SK-N-SH (cell line): ENCODE measurements around the gene PSME4. TPM values are rescaled to one million over a fixed set of nuclear protein-coding genes. Genes with fewer than 3 reads are reported as not detected.

Experiments used
- CTCF ChIA-PET: fragments of 300-600, 350-600 bp; formaldehyde crosslinking; extraction: SDS; loops from one replicate; lab custom pipeline; 2021; lab: Yijun Ruan, JAX
- POLR2A ChIA-PET: fragments of 350-600 bp; sonication (Branson Sonifier 250); formaldehyde crosslinking; extraction: SDS; loops from one replicate; lab custom pipeline; 2020; ENCODE audit warnings: antibody characterized with exemption, inconsistent platforms; lab: Yijun Ruan, JAX
- DNase-seq: peaks from one replicate; pipeline ENCODE4 v3.0.0; 2012
- H2AFZ ChIP-seq: fragments of 200-600 bp; sonication (generic); 2 replicates; pipeline ENCODE4 v1.8.1; 2016; ENCODE audit warnings: antibody characterized with exemption, mild to moderate bottlenecking, low read depth
- H3F3A ChIP-seq: fragments of 200-600 bp; sonication (generic); replicated peaks from 2 replicates; pipeline ENCODE3; 2016; ENCODE audit warnings: antibody characterized with exemption, mild to moderate bottlenecking; ENCODE audit not compliant: insufficient read depth
- H3K27ac ChIP-seq, 2 experiments: fragments of 200-500 bp in 1 of 2; fragments of 200-600 bp in 1 of 2; sonication (Bioruptor generic) in 1 of 2; sonication (generic), shearing (Covaris generic) in 1 of 2; 2 replicates each; pipeline versions ENCODE4 v1.5.1 to v1.6.1; 2014 to 2016; ENCODE audit warnings: low read depth in 2 of 2, inconsistent platforms in 1 of 2, low read length in 1 of 2, mild to moderate bottlenecking in 1 of 2, mixed read lengths in 1 of 2
- H3K27me3 ChIP-seq: fragments of 200-600 bp; sonication (generic), shearing (Covaris generic); 2 replicates; pipeline ENCODE4 v1.6.1; 2016; ENCODE audit warnings: mixed run types; ENCODE audit not compliant: insufficient read depth
- H3K36me3 ChIP-seq, 2 experiments: fragments of 200-500 bp in 1 of 2; fragments of 200-600 bp in 1 of 2; sonication (Bioruptor generic) in 1 of 2; sonication (generic) in 1 of 2; replicated peaks in 1 of 2; 2 replicates each; pipeline versions ENCODE3 to v1.5.1; 2014 to 2016; ENCODE audit warnings: low read length in 1 of 2, mild to moderate bottlenecking in 1 of 2; ENCODE audit not compliant: insufficient read depth in 2 of 2, control insufficient read depth in 1 of 2
- H3K4me1 ChIP-seq, 2 experiments: fragments of 200-500 bp in 1 of 2; fragments of 200-600 bp in 1 of 2; sonication (Bioruptor generic) in 1 of 2; sonication (generic), shearing (Covaris generic) in 1 of 2; 2 replicates each; pipeline versions ENCODE4 v1.5.1 to v1.6.1; 2014 to 2016; ENCODE audit warnings: low read depth in 1 of 2, low read length in 1 of 2, mixed run types in 1 of 2; ENCODE audit not compliant: insufficient read depth in 2 of 2, control insufficient read depth in 1 of 2
- H3K4me2 ChIP-seq: fragments of 200-600 bp; sonication (generic), shearing (Covaris generic); 2 replicates; pipeline ENCODE4 v1.6.1; 2017; ENCODE audit warnings: mixed run types
- H3K4me3 ChIP-seq, 2 experiments: fragments of 200-500 bp in 1 of 2; fragments of 200-600 bp in 1 of 2; sonication (Bioruptor generic) in 1 of 2; sonication (generic), shearing (Covaris generic) in 1 of 2; 2 replicates each; pipeline versions ENCODE4 v1.5.1 to v1.8.1; 2014 to 2016; ENCODE audit warnings: low read depth in 2 of 2, inconsistent platforms in 1 of 2, low read length in 1 of 2, mild to moderate bottlenecking in 1 of 2, mixed read lengths in 1 of 2, moderate library complexity in 1 of 2
- H3K79me2 ChIP-seq: fragments of 200-600 bp; sonication (generic); 2 replicates; pipeline ENCODE4 v1.8.1; 2017; ENCODE audit warnings: mild to moderate bottlenecking; ENCODE audit not compliant: insufficient read depth
- H3K9ac ChIP-seq: fragments of 200-600 bp; sonication (generic); 2 replicates; pipeline ENCODE4 v1.6.1; 2017; ENCODE audit warnings: mixed run types
- H3K9me2 ChIP-seq: fragments of 200-600 bp; sonication (generic); 2 replicates; pipeline ENCODE4 v1.6.1; 2017; ENCODE audit warnings: mixed run types
- H3K9me3 ChIP-seq: fragments of 200-600 bp; sonication (generic); 2 replicates; pipeline ENCODE4 v1.6.1; 2017; ENCODE audit warnings: mixed run types, mild to moderate bottlenecking, moderate library complexity
- H4K20me1 ChIP-seq: fragments of 200-600 bp; sonication (generic); 2 replicates; pipeline ENCODE4 v1.6.1; 2017; ENCODE audit warnings: mild to moderate bottlenecking, mixed run types; ENCODE audit not compliant: insufficient read depth
- CHD2 ChIP-seq: fragments of 150-350 bp; IDR thresholded peaks from 2 replicates; pipeline ENCODE4 v1.6.1; 2018; ENCODE audit warnings: low read length; ENCODE audit not compliant: partially characterized antibody
- EP300 ChIP-seq, 2 experiments: IDR thresholded peaks; 2 replicates each; pipeline versions ENCODE4 v1.4.0 to v1.6.1; 2012; ENCODE audit warnings: borderline replicate concordance in 1 of 2, low read depth in 1 of 2, low read length in 1 of 2
- FOXM1 ChIP-seq: IDR thresholded peaks from 2 replicates; pipeline ENCODE4 v1.4.0; 2012; ENCODE audit warnings: low read depth, mild to moderate bottlenecking
- GATA2 ChIP-seq: sonication (generic); formaldehyde crosslinking; IDR thresholded peaks from 2 replicates; pipeline ENCODE4 v1.5.0; 2020; ENCODE audit warnings: mild to moderate bottlenecking, missing genetic modification reagents
- MEF2A ChIP-seq: IDR thresholded peaks from 2 replicates; pipeline ENCODE4 v1.4.0; 2012; ENCODE audit warnings: low read depth, borderline replicate concordance
- RCOR1 ChIP-seq: fragments of 150-350 bp; IDR thresholded peaks from 2 replicates; pipeline ENCODE4 v1.6.1; 2017; ENCODE audit warnings: antibody characterized with exemption, low read length
- REST ChIP-seq: IDR thresholded peaks from 2 replicates; pipeline ENCODE4 v1.6.1; 2012; ENCODE audit warnings: mild to moderate bottlenecking, low read depth, low read length, moderate library complexity
- SMC3 ChIP-seq: IDR thresholded peaks from 2 replicates; pipeline ENCODE4 v1.6.1; 2012; ENCODE audit warnings: low read depth, low read length, improper control_type of control experiment
- TCF12 ChIP-seq: IDR thresholded peaks from 2 replicates; pipeline ENCODE4 v1.4.0; 2012
- USF2 ChIP-seq: fragments of 150-350 bp; IDR thresholded peaks from 2 replicates; pipeline ENCODE4 v1.6.1; 2017; ENCODE audit warnings: antibody characterized with exemption, low read length, low read depth, borderline replicate concordance
- ZBTB33 ChIP-seq: IDR thresholded peaks from 2 replicates; pipeline ENCODE4 v1.4.0; 2012; ENCODE audit warnings: low read depth, borderline replicate concordance
- WGBS: methylation state at CpG from one replicate; pipeline ENCODE4 v1.1.6; 2017; ENCODE audit warnings: low lambda C conversion rate; 5-methylcytosine and 5-hydroxymethylcytosine counted together
- polyA plus RNA-seq, 3 experiments: library from polyadenylated mRNA; depleted of rRNA; stranded (reverse); fragments of >200 nt; gene quantifications; 2 replicates each; pipeline ENCODE4 v1.2.3, GENCODE V29; 2012
- small RNA-seq, 7 experiments: library from RNA; depleted of rRNA; stranded (forward); fragments of <200 nt; gene quantifications; one replicate each; pipeline ENCODE3, GENCODE V24; 2012
- TF ChIP-seq, protein P1 (sequence below): fragments of 150-350 bp; IDR thresholded peaks from 2 replicates; pipeline ENCODE4 v1.6.1; 2016; ENCODE audit warnings: mild to moderate bottlenecking, low read depth, low read length

PSME4 gene
- polyA plus RNA-seq, 1 of the 3 experiments (the other 2 are of a cell fraction) = 12.8 TPM

- Histone ChIP-seq H3K27me3 (no peaks in the 10 kb centered on the region), H3K4me2 (no peak overlapping the region), H3K4me1 (no peaks in the 10 kb centered on the region), H3K27ac (no peak overlapping the region), H3K36me3 (peaks cover 47 to 54% of the 10 kb centered on the region in 2 experiments), H4K20me1 (no peaks in the 10 kb centered on the region), H3K9me2 (no peaks in the 10 kb centered on the region), H2AFZ (no peak overlapping the region), H3K9ac (no peak overlapping the region), H3K79me2 (no peaks in the 10 kb centered on the region), H3K9me3 (no peaks in the 10 kb centered on the region), H3K4me3 (no peak overlapping the region), H3F3A (no peaks in the 10 kb centered on the region)
- ChIA-PET POLR2A (interaction anchor here (0.5 to 0.6 kb wide), 2 partner anchors 23 to 886 kb away, joined by 3 read pairs; no protein-coding TSS in a partner anchor), CTCF (interaction anchor here (0.6 to 1.7 kb wide), 2 partner anchors 22 to 885 kb away, joined by 3 read pairs; no protein-coding TSS in a partner anchor)
- DNase-seq = no peak
- TF ChIP-seq TCF12 (no peak), RCOR1 (no peak), FOXM1 (no peak), GATA2 (CRISPR knock-in tag) (no peak), ZBTB33 (no peak), EP300 (IDR thresholded peaks at IDR 0.05; ENCODE audit: borderline replicate concordance in 1 of 2, low read depth in 1 of 2, low read length in 1 of 2) (no peak), MEF2A (no peak), USF2 (no peak), SMC3 (no peak), CHD2 (no peak), REST (no peak)
- TF ChIP-seq, protein P1, sequence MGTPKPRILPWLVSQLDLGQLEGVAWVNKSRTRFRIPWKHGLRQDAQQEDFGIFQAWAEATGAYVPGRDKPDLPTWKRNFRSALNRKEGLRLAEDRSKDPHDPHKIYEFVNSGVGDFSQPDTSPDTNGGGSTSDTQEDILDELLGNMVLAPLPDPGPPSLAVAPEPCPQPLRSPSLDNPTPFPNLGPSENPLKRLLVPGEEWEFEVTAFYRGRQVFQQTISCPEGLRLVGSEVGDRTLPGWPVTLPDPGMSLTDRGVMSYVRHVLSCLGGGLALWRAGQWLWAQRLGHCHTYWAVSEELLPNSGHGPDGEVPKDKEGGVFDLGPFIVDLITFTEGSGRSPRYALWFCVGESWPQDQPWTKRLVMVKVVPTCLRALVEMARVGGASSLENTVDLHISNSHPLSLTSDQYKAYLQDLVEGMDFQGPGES = no peak
- 96% methylated on average over 3 of the region's 3 CpGs for WGBS
These were observed 151.8 kb downstream of the PSME4 start for GRCh38 chr2:53818854-53819435.

Small RNAs within 50 kb of the gene (small RNA-seq; reads per million reads assigned to genes)
- 0 to 1.1 (median 0) reads per million in 7 experiments for gene MIR3682

Other genes with a start within 250 kb of the PSME4 start
- 2.1 and 2.9 TPM in 2 replicates for gene CHAC2, start 203.2 kb downstream of the PSME4 start, polyA plus RNA-seq (2012; rRNA removed)
- gene ASB3, start 184.0 kb downstream of the PSME4 start, polyA plus RNA-seq (2012; rRNA removed) = 16.2 and 23.3 TPM in 2 replicates
- gene ERLEC1, start 183.9 kb downstream of the PSME4 start, polyA plus RNA-seq (2012; rRNA removed) = 59.8 and 61.7 TPM in 2 replicates
- 1.8 and 2.4 TPM in 2 replicates for gene GPR75, start 111.0 kb downstream of the PSME4 start, polyA plus RNA-seq (2012; rRNA removed)
- gene ACYP2, start 144.6 kb upstream of the PSME4 start, polyA plus RNA-seq (2012; rRNA removed) = 7.6 and 8.8 TPM in 2 replicates